Upper lobe of left lung (tissue), 4 donors: ENCODE results near the gene NARF.
A peak's percentile ranks its signal among the peaks of the same experiment; 100 is the strongest.

Source experiments
- POLR2A ChIP-seq, 4 donors: fragments of 450-650 bp; IDR thresholded peaks; one replicate each; pipeline ENCODE4 v1.5.1; 2016 to 2017; ENCODE audit warnings: antibody characterized with exemption in 4 of 4, mild to moderate bottlenecking in 2 of 4
- POLR2AphosphoS5 ChIP-seq, 2 donors: sonication (generic); formaldehyde crosslinking; IDR thresholded peaks; one replicate each; pipeline ENCODE4 v1.5.1; 2017; ENCODE audit warnings: antibody characterized with exemption in 2 of 2
- TF ChIP-seq, protein P1 (sequence below), 6 experiments: fragments of 450-650 bp in 4 of 6; fragments of 200-600 bp in 2 of 6; sonication (generic) in 2 of 6; IDR thresholded peaks; one replicate each; pipeline ENCODE4 v1.5.1; 2016 to 2019; ENCODE audit warnings: antibody characterized with exemption in 6 of 6

DNA sequence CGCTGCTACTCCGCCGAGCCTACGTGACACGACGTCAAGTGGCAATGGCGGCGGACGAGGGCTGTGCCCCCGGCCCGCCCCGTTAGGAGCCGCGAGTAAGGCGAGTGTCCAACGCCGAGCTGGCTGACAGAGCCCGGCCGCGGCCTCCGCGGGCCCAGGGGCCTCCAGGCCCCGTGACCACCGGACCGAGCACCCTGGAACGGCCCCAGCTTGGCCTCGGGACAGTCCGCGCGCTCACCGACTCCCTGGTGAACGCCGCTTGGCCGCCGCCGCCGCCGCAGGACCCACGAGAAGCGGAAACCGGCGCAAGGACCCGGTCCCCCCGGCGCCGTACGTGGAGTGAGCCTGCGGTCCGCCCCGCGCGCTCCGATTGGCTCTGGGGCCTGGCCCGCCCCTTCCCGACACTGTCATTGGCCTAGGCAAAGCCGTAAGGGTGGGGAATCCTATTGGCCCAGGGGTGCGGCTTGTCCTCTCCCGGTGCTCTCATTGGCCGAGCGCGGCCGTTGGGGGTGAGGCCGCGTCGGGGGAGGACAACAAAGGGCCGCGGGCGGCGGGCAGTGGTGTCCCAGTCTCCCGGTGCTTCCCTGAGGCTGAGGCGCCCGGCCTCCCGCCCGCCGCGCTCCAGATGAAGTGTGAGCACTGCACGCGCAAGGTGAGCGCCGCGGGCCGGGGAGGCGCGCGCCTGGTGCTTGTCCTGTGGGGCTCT is at the start of gene NARF:
- TF ChIP-seq POLR2A (IDR thresholded peaks at IDR 0.05) (peak; percentile 89 to 100 (median 98)), POLR2AphosphoS5 (IDR thresholded peaks at IDR 0.05) (peak; percentile 95 to 99)
- TF ChIP-seq, protein P1, sequence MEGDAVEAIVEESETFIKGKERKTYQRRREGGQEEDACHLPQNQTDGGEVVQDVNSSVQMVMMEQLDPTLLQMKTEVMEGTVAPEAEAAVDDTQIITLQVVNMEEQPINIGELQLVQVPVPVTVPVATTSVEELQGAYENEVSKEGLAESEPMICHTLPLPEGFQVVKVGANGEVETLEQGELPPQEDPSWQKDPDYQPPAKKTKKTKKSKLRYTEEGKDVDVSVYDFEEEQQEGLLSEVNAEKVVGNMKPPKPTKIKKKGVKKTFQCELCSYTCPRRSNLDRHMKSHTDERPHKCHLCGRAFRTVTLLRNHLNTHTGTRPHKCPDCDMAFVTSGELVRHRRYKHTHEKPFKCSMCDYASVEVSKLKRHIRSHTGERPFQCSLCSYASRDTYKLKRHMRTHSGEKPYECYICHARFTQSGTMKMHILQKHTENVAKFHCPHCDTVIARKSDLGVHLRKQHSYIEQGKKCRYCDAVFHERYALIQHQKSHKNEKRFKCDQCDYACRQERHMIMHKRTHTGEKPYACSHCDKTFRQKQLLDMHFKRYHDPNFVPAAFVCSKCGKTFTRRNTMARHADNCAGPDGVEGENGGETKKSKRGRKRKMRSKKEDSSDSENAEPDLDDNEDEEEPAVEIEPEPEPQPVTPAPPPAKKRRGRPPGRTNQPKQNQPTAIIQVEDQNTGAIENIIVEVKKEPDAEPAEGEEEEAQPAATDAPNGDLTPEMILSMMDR (IDR thresholded peaks at IDR 0.05), result peak in 1 of 6 experiments; percentile 2
